DND-41 (cell line): ENCODE measurements around the gene RAB6B.

Experiments
- ATAC-seq: fragments of 200-7000 bp; cut with Tn5 transposase; 3 replicates; pipeline ENCODE4 v1.9.1; 2021; ENCODE audit warnings: low read depth; ENCODE audit not compliant: insufficient read depth
- DNase-seq: peaks from one replicate; pipeline ENCODE4 v3.0.0-alpha.2; 2020
- H2AFZ ChIP-seq: 2 replicates; pipeline ENCODE4 v1.6.0; 2012; ENCODE audit warnings: low read depth, low read length
- H3K27ac ChIP-seq: 2 replicates; pipeline ENCODE4 v1.5.1; 2012; ENCODE audit warnings: low read length, inconsistent platforms
- H3K27me3 ChIP-seq: fragments of 200-600 bp; sonication (generic); 2 replicates; pipeline ENCODE4 v1.6.0; 2012; ENCODE audit warnings: low read length, mild to moderate bottlenecking, inconsistent platforms; ENCODE audit not compliant: insufficient read depth, poor library complexity
- H3K36me3 ChIP-seq: 2 replicates; pipeline ENCODE4 v1.5.1; 2012; ENCODE audit warnings: low read length, inconsistent platforms; ENCODE audit not compliant: insufficient read depth
- H3K4me1 ChIP-seq: 2 replicates; pipeline ENCODE4 v1.5.1; 2012; ENCODE audit warnings: mild to moderate bottlenecking, low read length; ENCODE audit not compliant: insufficient read depth
- H3K4me2 ChIP-seq: 2 replicates; pipeline ENCODE4 v1.6.0; 2012; ENCODE audit warnings: mild to moderate bottlenecking, moderate library complexity, low read length, inconsistent platforms; ENCODE audit not compliant: insufficient read depth
- H3K4me3 ChIP-seq, 2 experiments: fragments of 200-600 bp in 1 of 2; shearing (Covaris generic) in 1 of 2; 2 replicates each; pipeline ENCODE4 v1.5.1; 2012 to 2016; ENCODE audit warnings: inconsistent platforms in 2 of 2, low read length in 2 of 2, mild to moderate bottlenecking in 2 of 2, low read depth in 1 of 2, moderate library complexity in 1 of 2
- H3K79me2 ChIP-seq: 2 replicates; pipeline ENCODE4 v1.6.0; 2012; ENCODE audit warnings: low read length, inconsistent platforms; ENCODE audit not compliant: insufficient read depth
- H3K9ac ChIP-seq: 2 replicates; pipeline ENCODE4 v1.6.0; 2012; ENCODE audit warnings: low read depth, mild to moderate bottlenecking, inconsistent platforms, low read length, moderate library complexity
- H3K9me3 ChIP-seq: 2 replicates; pipeline ENCODE4 v1.5.1; 2012; ENCODE audit warnings: low read length, moderate library complexity, mild to moderate bottlenecking, inconsistent platforms; ENCODE audit not compliant: insufficient read depth, severe bottlenecking
- H4K20me1 ChIP-seq: 2 replicates; pipeline ENCODE4 v1.6.0; 2012; ENCODE audit warnings: low read length; ENCODE audit not compliant: insufficient read depth
- EZH2 ChIP-seq: IDR thresholded peaks from 3 replicates; pipeline ENCODE4 v1.6.1; 2012; ENCODE audit warnings: borderline replicate concordance, low read depth, mild to moderate bottlenecking, moderate library complexity, low read length, inconsistent platforms; ENCODE audit not compliant: severe bottlenecking
- TF ChIP-seq, protein P1 (sequence below): IDR thresholded peaks from 2 replicates; pipeline ENCODE4 v1.5.1; 2012; ENCODE audit warnings: borderline replicate concordance, low read length, moderate library complexity, mild to moderate bottlenecking; ENCODE audit not compliant: poor library complexity, severe bottlenecking; ENCODE audit errors: extremely low read depth

Gene RAB6B

DNA sequence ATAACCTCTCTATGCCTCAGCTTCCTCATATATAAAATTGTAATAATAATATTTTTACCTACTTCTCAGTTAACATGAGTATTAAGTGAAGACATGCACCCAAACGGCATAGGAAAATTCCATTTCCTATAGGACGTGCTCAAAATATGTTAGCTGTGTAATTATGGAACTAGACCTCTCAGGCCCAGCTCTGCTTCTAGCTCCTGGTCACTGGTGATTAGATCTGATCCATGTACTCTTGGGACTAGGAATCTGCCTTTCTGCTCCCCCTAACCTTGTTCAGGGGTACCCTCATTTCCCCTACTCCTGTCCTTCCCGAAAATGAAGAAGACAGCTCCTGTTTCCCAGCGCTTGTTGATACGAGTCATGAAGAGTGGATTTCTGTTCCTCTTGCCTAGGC is 119.8 kb downstream of the RAB6B start:
- no peaks in the 10 kb centered on the region for H4K20me1 ChIP-seq
- H3K4me2 ChIP-seq: no peak overlapping the region
- H3K4me1 ChIP-seq: no peaks in the 10 kb centered on the region
- H3K9ac ChIP-seq: no peak overlapping the region
- TF ChIP-seq, protein P1, sequence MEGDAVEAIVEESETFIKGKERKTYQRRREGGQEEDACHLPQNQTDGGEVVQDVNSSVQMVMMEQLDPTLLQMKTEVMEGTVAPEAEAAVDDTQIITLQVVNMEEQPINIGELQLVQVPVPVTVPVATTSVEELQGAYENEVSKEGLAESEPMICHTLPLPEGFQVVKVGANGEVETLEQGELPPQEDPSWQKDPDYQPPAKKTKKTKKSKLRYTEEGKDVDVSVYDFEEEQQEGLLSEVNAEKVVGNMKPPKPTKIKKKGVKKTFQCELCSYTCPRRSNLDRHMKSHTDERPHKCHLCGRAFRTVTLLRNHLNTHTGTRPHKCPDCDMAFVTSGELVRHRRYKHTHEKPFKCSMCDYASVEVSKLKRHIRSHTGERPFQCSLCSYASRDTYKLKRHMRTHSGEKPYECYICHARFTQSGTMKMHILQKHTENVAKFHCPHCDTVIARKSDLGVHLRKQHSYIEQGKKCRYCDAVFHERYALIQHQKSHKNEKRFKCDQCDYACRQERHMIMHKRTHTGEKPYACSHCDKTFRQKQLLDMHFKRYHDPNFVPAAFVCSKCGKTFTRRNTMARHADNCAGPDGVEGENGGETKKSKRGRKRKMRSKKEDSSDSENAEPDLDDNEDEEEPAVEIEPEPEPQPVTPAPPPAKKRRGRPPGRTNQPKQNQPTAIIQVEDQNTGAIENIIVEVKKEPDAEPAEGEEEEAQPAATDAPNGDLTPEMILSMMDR: no peak
- no peak for TF ChIP-seq EZH2
- H3K27me3 ChIP-seq: peaks cover 4% of the 10 kb centered on the region
- no peak overlapping the region for H3K4me3 ChIP-seq
- no peak overlapping the region for H3K27ac ChIP-seq
- no peaks in the 10 kb centered on the region for H3K9me3 ChIP-seq
- DNase-seq: no peak
- no peak for ATAC-seq
- H3K36me3 ChIP-seq: no peaks in the 10 kb centered on the region
- H2AFZ ChIP-seq: no peak overlapping the region
- H3K79me2 ChIP-seq: no peaks in the 10 kb centered on the region

DNA sequence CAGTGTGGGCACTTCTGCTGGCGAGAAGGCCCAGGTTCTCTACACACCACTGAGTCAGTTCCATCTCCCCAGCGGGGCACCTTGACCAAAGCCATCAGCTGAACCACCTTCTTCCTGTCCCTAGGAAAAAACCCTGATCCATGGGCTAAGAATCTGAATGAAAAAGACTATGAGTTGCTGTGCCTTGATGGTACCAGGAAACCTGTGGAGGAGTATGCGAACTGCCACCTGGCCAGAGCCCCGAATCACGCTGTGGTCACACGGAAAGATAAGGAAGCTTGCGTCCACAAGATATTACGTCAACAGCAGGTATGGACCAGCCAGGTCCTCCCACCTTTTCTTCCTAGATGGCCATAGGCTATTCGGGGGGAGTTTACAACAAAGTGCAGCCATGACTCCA is 120.4 kb downstream of the RAB6B start:
- no peak overlapping the region for H2AFZ ChIP-seq
- no peak overlapping the region for H3K27ac ChIP-seq
- H3K9ac ChIP-seq: no peak overlapping the region
- ATAC-seq: no peak
- H3K79me2 ChIP-seq: no peaks in the 10 kb centered on the region
- no peak for DNase-seq
- H3K4me2 ChIP-seq: no peak overlapping the region
- H3K4me1 ChIP-seq: no peaks in the 10 kb centered on the region
- no peaks in the 10 kb centered on the region for H3K9me3 ChIP-seq
- no peaks in the 10 kb centered on the region for H3K36me3 ChIP-seq
- no peak overlapping the region for H3K4me3 ChIP-seq
- TF ChIP-seq EZH2: no peak
- TF ChIP-seq, protein P1: no peak
- peaks cover 4% of the 10 kb centered on the region for H3K27me3 ChIP-seq
- no peaks in the 10 kb centered on the region for H4K20me1 ChIP-seq
